GM23338 (cell line): Measurements from ENCODE around the gene PGF. TPM values are rescaled to one million over a fixed set of nuclear protein-coding genes. Genes with fewer than 3 reads are reported as not detected.

Source experiments
- ATAC-seq: fragments of 200-7000 bp; cut with Tn5 transposase; 3 replicates; pipeline ENCODE4 v1.9.1; 2020
- DNase-seq: peaks from one replicate; pipeline ENCODE4 v3.0.0-alpha.2; 2015; ENCODE audit warnings: low spot score
- H2AFZ ChIP-seq: fragments of 200-600 bp; sonication (generic); 2 replicates; pipeline ENCODE4 v1.8.0; 2016; ENCODE audit warnings: antibody characterized with exemption, mild to moderate bottlenecking, moderate library complexity
- H3F3A ChIP-seq: fragments of 200-600 bp; sonication (generic); replicated peaks from 2 replicates; pipeline ENCODE4 v1.8.0; 2017; ENCODE audit warnings: antibody characterized with exemption, mixed run types, low read depth
- H3K27ac ChIP-seq: fragments of 200-600 bp; sonication (generic); 2 replicates; pipeline ENCODE4 v1.6.1; 2016; ENCODE audit warnings: low read depth
- H3K27me3 ChIP-seq: fragments of 200-600 bp; sonication (generic); 2 replicates; pipeline ENCODE4 v1.8.0; 2016; ENCODE audit warnings: mild to moderate bottlenecking, mixed run types, moderate library complexity; ENCODE audit not compliant: insufficient read depth
- H3K36me3 ChIP-seq: fragments of 200-600 bp; sonication (generic); 2 replicates; pipeline ENCODE4 v1.8.0; 2016; ENCODE audit warnings: mild to moderate bottlenecking; ENCODE audit not compliant: insufficient read depth
- H3K4me1 ChIP-seq: fragments of 200-600 bp; sonication (generic); 2 replicates; pipeline ENCODE4 v1.8.0; 2016; ENCODE audit warnings: mild to moderate bottlenecking, moderate library complexity; ENCODE audit not compliant: insufficient read depth
- H3K4me2 ChIP-seq: fragments of 200-600 bp; sonication (generic); 2 replicates; pipeline ENCODE4 v1.7.1; 2017; ENCODE audit warnings: mixed run types
- H3K4me3 ChIP-seq: fragments of 200-600 bp; sonication (generic); 2 replicates; pipeline ENCODE4 v1.6.1; 2016; ENCODE audit warnings: mixed run types
- H3K79me2 ChIP-seq: fragments of 200-600 bp; sonication (generic); replicated peaks from 2 replicates; pipeline ENCODE4 v1.8.0; 2017; ENCODE audit warnings: mild to moderate bottlenecking; ENCODE audit not compliant: insufficient read depth
- H3K9me2 ChIP-seq: fragments of 200-600 bp; sonication (generic); 2 replicates; pipeline ENCODE4 v1.8.0; 2017; ENCODE audit not compliant: insufficient read depth
- H4K20me1 ChIP-seq: fragments of 200-600 bp; sonication (generic); replicated peaks from 2 replicates; pipeline ENCODE4 v1.8.0; 2017; ENCODE audit warnings: mild to moderate bottlenecking; ENCODE audit not compliant: insufficient read depth
- H3K27ac Mint-ChIP-seq: 2 replicates; pipeline ENCODE4 v1.8.0; 2020; ENCODE audit warnings: inconsistent platforms, mild to moderate bottlenecking, moderate library complexity, mixed read lengths
- H3K27me3 Mint-ChIP-seq: 3 replicates; pipeline ENCODE4 v1.8.0; 2022; ENCODE audit warnings: low read depth, mild to moderate bottlenecking, moderate library complexity, mixed read lengths, inconsistent platforms; ENCODE audit not compliant: insufficient read depth, poor library complexity
- H3K36me3 Mint-ChIP-seq: 3 replicates; pipeline ENCODE4 v1.8.0; 2021; ENCODE audit warnings: low read depth, mild to moderate bottlenecking, inconsistent platforms, moderate library complexity, mixed read lengths
- H3K4me1 Mint-ChIP-seq: 3 replicates; pipeline ENCODE4 v1.8.0; 2020; ENCODE audit warnings: mild to moderate bottlenecking, inconsistent platforms, mixed read lengths
- H3K4me3 Mint-ChIP-seq: 3 replicates; pipeline ENCODE4 v1.8.0; 2021; ENCODE audit warnings: moderate library complexity, mild to moderate bottlenecking, inconsistent platforms, mixed read lengths
- H3K9me3 Mint-ChIP-seq: 3 replicates; pipeline ENCODE4 v1.8.0; 2020; ENCODE audit warnings: moderate library complexity, mild to moderate bottlenecking, inconsistent platforms, mixed read lengths
- CREB1 ChIP-seq: fragments of 250-450 bp; sonication (Bioruptor Pico); IDR thresholded peaks from 2 replicates; pipeline ENCODE4 v1.5.0; 2020; ENCODE audit warnings: low read depth, mild to moderate bottlenecking, moderate library complexity
- ETS1 ChIP-seq: IDR thresholded peaks from 2 replicates; pipeline ENCODE4 v1.6.1; 2016; ENCODE audit warnings: antibody characterized with exemption
- EZH2 ChIP-seq: fragments of 200-600 bp; sonication (generic); IDR thresholded peaks from one replicate; pipeline ENCODE4 v1.8.0; 2017; ENCODE audit warnings: antibody characterized with exemption, mild to moderate bottlenecking, low read depth; ENCODE audit not compliant: unreplicated experiment
- EZH2phosphoT487 ChIP-seq: fragments of 200-600 bp; sonication (generic); IDR thresholded peaks from one replicate; pipeline ENCODE4 v1.8.1; 2018; ENCODE audit warnings: antibody characterized with exemption; ENCODE audit not compliant: unreplicated experiment
- JUNB ChIP-seq: IDR thresholded peaks from one replicate; pipeline ENCODE4 v1.6.1; 2016; ENCODE audit warnings: antibody characterized with exemption; ENCODE audit not compliant: unreplicated experiment
- NANOG ChIP-seq: IDR thresholded peaks from 2 replicates; pipeline ENCODE4 v1.6.1; 2016; ENCODE audit warnings: antibody characterized with exemption, borderline replicate concordance
- POLR2AphosphoS5 ChIP-seq: IDR thresholded peaks from 2 replicates; pipeline ENCODE4 v1.6.1; 2016; ENCODE audit warnings: antibody characterized with exemption, low read depth
- STAT1 ChIP-seq: IDR thresholded peaks from one replicate; pipeline ENCODE4 v1.6.1; 2016; ENCODE audit warnings: antibody characterized with exemption; ENCODE audit not compliant: unreplicated experiment
- ZNF114 ChIP-seq: fragments of 250-450 bp; sonication (Bioruptor Pico); IDR thresholded peaks from 2 replicates; pipeline ENCODE4 v1.5.0; 2020; ENCODE audit warnings: mild to moderate bottlenecking, moderate library complexity
- ZNF331 ChIP-seq: fragments of 250-450 bp; sonication (Bioruptor Pico); IDR thresholded peaks from 2 replicates; pipeline ENCODE4 v1.5.0; 2020; ENCODE audit warnings: low read depth, mild to moderate bottlenecking, moderate library complexity
- polyA plus RNA-seq: library from polyadenylated mRNA; unstranded; fragments of >200 nt; fragmentation: Nextera tagmentation; extraction: Ambion mirVana; gene quantifications from 2 replicates; pipeline ENCODE4 v1.2.1, GENCODE V29; 2016
- total RNA-seq: library from RNA; depleted of rRNA; stranded (reverse); fragments of >200 nt; shearing (Covaris generic); gene quantifications from 2 replicates; pipeline ENCODE4 v1.2.3, GENCODE V29; 2014
- TF ChIP-seq, protein P1 (sequence below), 2 experiments: fragments of 200-600 bp in 1 of 2; sonication (generic) in 1 of 2; conservative IDR thresholded peaks; 2 replicates each; pipeline versions ENCODE4 v1.5.1 to v1.6.1; 2016 to 2017; ENCODE audit warnings: antibody characterized with exemption in 2 of 2, low read depth in 2 of 2, mild to moderate bottlenecking in 2 of 2, moderate library complexity in 1 of 2
- TF ChIP-seq, protein P2 (sequence below): fragments of 250-450 bp; sonication (Bioruptor Pico); IDR thresholded peaks from 2 replicates; pipeline ENCODE4 v1.5.0; 2020; ENCODE audit warnings: mild to moderate bottlenecking, moderate library complexity
- TF ChIP-seq, protein P3 (sequence below): IDR thresholded peaks from one replicate; pipeline ENCODE4 v1.6.1; 2018; ENCODE audit warnings: antibody characterized with exemption; ENCODE audit not compliant: unreplicated experiment

The PGF gene
- total and polyA plus RNA-seq, 2 experiments from 2014 or later, result 2.9 to 6.3 TPM

- DNase-seq, result no peak
- no peak overlapping the region for H3K27ac Mint-ChIP-seq
- H3K36me3 Mint-ChIP-seq, result peaks cover 5% of the 10 kb centered on the region; the same call in 1 of the 3 replicates
- no peak for TF ChIP-seq EZH2
- no peak for TF ChIP-seq STAT1
- TF ChIP-seq NANOG, result no peak
- no peak for TF ChIP-seq CREB1
- no peak for TF ChIP-seq ZNF114
- TF ChIP-seq JUNB, result no peak
- no peak for TF ChIP-seq ETS1
- TF ChIP-seq EZH2phosphoT487, result no peak
- no peak for TF ChIP-seq POLR2AphosphoS5
- TF ChIP-seq, protein P1, sequence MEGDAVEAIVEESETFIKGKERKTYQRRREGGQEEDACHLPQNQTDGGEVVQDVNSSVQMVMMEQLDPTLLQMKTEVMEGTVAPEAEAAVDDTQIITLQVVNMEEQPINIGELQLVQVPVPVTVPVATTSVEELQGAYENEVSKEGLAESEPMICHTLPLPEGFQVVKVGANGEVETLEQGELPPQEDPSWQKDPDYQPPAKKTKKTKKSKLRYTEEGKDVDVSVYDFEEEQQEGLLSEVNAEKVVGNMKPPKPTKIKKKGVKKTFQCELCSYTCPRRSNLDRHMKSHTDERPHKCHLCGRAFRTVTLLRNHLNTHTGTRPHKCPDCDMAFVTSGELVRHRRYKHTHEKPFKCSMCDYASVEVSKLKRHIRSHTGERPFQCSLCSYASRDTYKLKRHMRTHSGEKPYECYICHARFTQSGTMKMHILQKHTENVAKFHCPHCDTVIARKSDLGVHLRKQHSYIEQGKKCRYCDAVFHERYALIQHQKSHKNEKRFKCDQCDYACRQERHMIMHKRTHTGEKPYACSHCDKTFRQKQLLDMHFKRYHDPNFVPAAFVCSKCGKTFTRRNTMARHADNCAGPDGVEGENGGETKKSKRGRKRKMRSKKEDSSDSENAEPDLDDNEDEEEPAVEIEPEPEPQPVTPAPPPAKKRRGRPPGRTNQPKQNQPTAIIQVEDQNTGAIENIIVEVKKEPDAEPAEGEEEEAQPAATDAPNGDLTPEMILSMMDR (conservative IDR thresholded peaks at IDR 0.05; ENCODE audit: low read depth in 2 of 2), result no peak
- TF ChIP-seq, protein P2, sequence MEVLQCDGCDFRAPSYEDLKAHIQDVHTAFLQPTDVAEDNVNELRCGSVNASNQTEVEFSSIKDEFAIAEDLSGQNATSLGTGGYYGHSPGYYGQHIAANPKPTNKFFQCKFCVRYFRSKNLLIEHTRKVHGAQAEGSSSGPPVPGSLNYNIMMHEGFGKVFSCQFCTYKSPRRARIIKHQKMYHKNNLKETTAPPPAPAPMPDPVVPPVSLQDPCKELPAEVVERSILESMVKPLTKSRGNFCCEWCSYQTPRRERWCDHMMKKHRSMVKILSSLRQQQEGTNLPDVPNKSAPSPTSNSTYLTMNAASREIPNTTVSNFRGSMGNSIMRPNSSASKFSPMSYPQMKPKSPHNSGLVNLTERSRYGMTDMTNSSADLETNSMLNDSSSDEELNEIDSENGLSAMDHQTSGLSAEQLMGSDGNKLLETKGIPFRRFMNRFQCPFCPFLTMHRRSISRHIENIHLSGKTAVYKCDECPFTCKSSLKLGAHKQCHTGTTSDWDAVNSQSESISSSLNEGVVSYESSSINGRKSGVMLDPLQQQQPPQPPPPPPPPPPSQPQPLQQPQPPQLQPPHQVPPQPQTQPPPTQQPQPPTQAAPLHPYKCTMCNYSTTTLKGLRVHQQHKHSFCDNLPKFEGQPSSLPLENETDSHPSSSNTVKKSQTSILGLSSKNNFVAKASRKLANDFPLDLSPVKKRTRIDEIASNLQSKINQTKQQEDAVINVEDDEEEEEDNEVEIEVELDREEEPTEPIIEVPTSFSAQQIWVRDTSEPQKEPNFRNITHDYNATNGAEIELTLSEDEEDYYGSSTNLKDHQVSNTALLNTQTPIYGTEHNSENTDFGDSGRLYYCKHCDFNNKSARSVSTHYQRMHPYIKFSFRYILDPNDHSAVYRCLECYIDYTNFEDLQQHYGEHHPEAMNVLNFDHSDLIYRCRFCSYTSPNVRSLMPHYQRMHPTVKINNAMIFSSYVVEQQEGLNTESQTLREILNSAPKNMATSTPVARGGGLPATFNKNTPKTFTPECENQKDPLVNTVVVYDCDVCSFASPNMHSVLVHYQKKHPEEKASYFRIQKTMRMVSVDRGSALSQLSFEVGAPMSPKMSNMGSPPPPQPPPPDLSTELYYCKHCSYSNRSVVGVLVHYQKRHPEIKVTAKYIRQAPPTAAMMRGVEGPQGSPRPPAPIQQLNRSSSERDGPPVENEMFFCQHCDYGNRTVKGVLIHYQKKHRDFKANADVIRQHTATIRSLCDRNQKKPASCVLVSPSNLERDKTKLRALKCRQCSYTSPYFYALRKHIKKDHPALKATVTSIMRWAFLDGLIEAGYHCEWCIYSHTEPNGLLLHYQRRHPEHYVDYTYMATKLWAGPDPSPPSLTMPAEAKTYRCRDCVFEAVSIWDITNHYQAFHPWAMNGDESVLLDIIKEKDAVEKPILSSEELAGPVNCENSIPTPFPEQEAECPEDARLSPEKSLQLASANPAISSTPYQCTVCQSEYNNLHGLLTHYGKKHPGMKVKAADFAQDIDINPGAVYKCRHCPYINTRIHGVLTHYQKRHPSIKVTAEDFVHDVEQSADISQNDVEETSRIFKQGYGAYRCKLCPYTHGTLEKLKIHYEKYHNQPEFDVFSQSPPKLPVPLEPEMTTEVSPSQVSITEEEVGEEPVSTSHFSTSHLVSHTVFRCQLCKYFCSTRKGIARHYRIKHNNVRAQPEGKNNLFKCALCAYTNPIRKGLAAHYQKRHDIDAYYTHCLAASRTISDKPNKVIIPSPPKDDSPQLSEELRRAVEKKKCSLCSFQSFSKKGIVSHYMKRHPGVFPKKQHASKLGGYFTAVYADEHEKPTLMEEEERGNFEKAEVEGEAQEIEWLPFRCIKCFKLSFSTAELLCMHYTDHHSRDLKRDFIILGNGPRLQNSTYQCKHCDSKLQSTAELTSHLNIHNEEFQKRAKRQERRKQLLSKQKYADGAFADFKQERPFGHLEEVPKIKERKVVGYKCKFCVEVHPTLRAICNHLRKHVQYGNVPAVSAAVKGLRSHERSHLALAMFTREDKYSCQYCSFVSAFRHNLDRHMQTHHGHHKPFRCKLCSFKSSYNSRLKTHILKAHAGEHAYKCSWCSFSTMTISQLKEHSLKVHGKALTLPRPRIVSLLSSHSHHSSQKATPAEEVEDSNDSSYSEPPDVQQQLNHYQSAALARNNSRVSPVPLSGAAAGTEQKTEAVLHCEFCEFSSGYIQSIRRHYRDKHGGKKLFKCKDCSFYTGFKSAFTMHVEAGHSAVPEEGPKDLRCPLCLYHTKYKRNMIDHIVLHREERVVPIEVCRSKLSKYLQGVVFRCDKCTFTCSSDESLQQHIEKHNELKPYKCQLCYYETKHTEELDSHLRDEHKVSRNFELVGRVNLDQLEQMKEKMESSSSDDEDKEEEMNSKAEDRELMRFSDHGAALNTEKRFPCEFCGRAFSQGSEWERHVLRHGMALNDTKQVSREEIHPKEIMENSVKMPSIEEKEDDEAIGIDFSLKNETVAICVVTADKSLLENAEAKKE (CRISPR knock-in tag), result no peak
- TF ChIP-seq, protein P3, sequence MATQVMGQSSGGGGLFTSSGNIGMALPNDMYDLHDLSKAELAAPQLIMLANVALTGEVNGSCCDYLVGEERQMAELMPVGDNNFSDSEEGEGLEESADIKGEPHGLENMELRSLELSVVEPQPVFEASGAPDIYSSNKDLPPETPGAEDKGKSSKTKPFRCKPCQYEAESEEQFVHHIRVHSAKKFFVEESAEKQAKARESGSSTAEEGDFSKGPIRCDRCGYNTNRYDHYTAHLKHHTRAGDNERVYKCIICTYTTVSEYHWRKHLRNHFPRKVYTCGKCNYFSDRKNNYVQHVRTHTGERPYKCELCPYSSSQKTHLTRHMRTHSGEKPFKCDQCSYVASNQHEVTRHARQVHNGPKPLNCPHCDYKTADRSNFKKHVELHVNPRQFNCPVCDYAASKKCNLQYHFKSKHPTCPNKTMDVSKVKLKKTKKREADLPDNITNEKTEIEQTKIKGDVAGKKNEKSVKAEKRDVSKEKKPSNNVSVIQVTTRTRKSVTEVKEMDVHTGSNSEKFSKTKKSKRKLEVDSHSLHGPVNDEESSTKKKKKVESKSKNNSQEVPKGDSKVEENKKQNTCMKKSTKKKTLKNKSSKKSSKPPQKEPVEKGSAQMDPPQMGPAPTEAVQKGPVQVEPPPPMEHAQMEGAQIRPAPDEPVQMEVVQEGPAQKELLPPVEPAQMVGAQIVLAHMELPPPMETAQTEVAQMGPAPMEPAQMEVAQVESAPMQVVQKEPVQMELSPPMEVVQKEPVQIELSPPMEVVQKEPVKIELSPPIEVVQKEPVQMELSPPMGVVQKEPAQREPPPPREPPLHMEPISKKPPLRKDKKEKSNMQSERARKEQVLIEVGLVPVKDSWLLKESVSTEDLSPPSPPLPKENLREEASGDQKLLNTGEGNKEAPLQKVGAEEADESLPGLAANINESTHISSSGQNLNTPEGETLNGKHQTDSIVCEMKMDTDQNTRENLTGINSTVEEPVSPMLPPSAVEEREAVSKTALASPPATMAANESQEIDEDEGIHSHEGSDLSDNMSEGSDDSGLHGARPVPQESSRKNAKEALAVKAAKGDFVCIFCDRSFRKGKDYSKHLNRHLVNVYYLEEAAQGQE, result no peak
- no peak for TF ChIP-seq ZNF331 (CRISPR knock-in tag)
- H2AFZ ChIP-seq, result peak overlapping the region; percentile 95; the same call in 1 of the 2 replicates
- no peak for ATAC-seq
- H3K4me3 ChIP-seq, result peak overlapping the region; percentile 89
- no peak overlapping the region for H3K27ac ChIP-seq
- H4K20me1 ChIP-seq, result no peaks in the 10 kb centered on the region
- peaks cover 6% of the 10 kb centered on the region; the same call in 1 of the 2 replicates for H3K4me1 ChIP-seq
- peaks cover 7% of the 10 kb centered on the region for H3K4me1 Mint-ChIP-seq
- H3K9me2 ChIP-seq, result no peaks in the 10 kb centered on the region
- H3K27me3 Mint-ChIP-seq, result peaks cover 3% of the 10 kb centered on the region
- no peaks in the 10 kb centered on the region for H3F3A ChIP-seq
- no peaks in the 10 kb centered on the region for H3K79me2 ChIP-seq
- no peaks in the 10 kb centered on the region for H3K36me3 ChIP-seq
- peak overlapping the region; percentile 94 for H3K4me2 ChIP-seq
- H3K4me3 Mint-ChIP-seq, result peak overlapping the region; percentile 87
- H3K27me3 ChIP-seq, result no peaks in the 10 kb centered on the region
- H3K9me3 Mint-ChIP-seq, result no peaks in the 10 kb centered on the region
Observed at GRCh38 chr14:74921987-74922751, 33.2 kb downstream of the PGF start.
